Activated CD4-positive, alpha-beta memory T cell treated with anti-CD3 and anti-CD28 coated beads, Interleukin-2, amount 10 ng/mL, durations not matched to agents 7 days and 5 days (primary cell): ENCODE results near the gene GCK. TPM values are rescaled to one million over a fixed set of nuclear protein-coding genes. Genes with fewer than 3 reads are reported as not detected.

ENCODE experiments used
- CTCF ChIA-PET: fragments of 350-600 bp; sonication (Branson Sonifier 250); formaldehyde crosslinking; loops from one replicate; lab custom pipeline; 2021; ENCODE audit warnings: antibody characterized with exemption, inconsistent platforms; lab: Charles Lee
- POLR2A ChIA-PET: fragments of 350-600 bp; sonication (Branson Sonifier 250); formaldehyde crosslinking; loops from one replicate; lab custom pipeline; 2021; ENCODE audit warnings: antibody characterized with exemption; lab: Charles Lee
- DNase-seq: peaks from one replicate; pipeline ENCODE4 v3.0.0-alpha.2; 2020
- H3K27ac Mint-ChIP-seq: one replicate; pipeline ENCODE4 v1.8.0; 2021; ENCODE audit warnings: mild to moderate bottlenecking, mixed read lengths
- H3K27me3 Mint-ChIP-seq: one replicate; pipeline ENCODE4 v1.8.0; 2021; ENCODE audit warnings: mixed read lengths
- H3K36me3 Mint-ChIP-seq: one replicate; pipeline ENCODE4 v1.8.0; 2021; ENCODE audit warnings: low read depth, mixed read lengths
- H3K4me1 Mint-ChIP-seq: one replicate; pipeline ENCODE4 v1.8.0; 2021; ENCODE audit warnings: mixed read lengths
- H3K4me3 Mint-ChIP-seq: one replicate; pipeline ENCODE4 v1.8.0; 2021; ENCODE audit warnings: mild to moderate bottlenecking, mixed read lengths
- H3K9me3 Mint-ChIP-seq: one replicate; pipeline ENCODE4 v1.8.0; 2021; ENCODE audit warnings: mixed read lengths
- total RNA-seq, 2 experiments: library from RNA; stranded (reverse); gene quantifications; one replicate each; pipeline ENCODE4 v1.2.3, GENCODE V29; 2021

The GCK gene
- total RNA-seq, 2 experiments from 2014 or later = not detected

DNA sequence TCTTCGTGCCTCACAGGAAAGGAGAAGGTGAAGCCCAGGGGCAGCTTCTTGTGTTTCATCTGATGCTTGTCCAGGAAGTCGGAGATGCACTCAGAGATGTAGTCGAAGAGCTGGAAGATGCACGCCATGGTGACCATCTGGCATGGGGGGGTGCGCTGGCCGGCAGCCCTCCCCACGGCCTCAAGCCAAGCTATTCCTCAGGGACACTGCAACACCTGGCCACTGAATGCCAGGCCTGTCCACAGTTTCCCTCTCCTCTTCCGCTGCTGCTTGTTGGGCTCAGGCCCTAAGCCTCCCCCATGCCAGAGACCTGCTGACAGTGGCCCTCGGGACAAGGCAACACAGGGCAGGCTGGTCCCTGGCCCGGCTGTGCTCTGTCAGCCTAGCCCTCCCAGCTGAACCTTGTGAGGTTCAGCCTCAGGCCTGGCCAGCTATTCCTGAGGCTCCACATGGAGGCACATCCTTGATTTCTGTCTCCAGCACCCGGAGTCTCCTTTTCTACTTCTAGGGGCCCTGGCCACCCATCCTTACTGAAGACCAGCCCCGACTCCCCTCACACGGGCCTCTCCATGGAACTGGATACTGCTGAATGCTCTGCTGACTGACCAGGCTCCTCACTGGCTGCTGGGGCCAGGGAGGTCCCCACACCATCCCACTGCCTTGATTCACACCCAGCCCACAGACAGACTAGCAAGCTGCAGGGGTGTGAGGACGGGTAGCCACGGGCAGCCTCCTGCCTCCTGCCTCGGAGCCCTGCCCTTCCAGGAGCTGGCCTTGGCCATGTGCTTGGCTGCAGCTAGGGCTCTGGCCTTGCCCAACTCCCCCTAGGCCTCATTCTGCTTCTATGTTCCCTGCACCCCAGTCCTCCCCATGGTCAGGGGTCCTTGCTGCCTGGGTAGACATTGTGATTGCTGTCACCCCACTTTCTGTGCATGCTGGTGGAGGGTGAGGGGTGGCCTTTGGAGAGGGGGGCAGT is 38.0 kb downstream of the GCK start:
- Mint-ChIP-seq H3K9me3 (no peaks in the 10 kb centered on the region), H3K4me1 (peaks cover 2% of the 10 kb centered on the region), H3K36me3 (no peaks in the 10 kb centered on the region), H3K27me3 (no peaks in the 10 kb centered on the region), H3K27ac (no peak overlapping the region), H3K4me3 (no peak overlapping the region)
- CTCF ChIA-PET = no interaction called here
- no peak for DNase-seq
- POLR2A ChIA-PET = interaction anchor here (0.9 kb wide), 1 partner anchor 11 kb away, joined by 3 read pairs; no protein-coding TSS in a partner anchor

DNA sequence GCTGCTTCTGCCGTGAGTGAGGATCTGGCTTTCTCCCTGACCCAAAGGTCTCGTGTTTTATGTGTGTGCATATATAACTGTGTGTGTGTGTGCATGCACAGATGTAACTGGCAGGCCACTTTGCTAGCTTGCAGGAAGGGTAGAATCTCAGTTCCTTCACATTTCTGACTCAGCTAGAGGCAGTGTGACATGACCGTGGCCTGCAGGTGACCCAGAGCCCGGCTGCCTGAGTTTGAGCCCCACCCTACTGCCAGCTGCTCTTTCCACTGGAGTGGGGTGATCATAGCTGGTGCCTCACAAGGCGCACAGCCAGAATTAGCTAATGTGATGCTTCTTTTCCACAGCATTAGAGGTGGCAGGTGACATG is 38.8 kb downstream of the GCK start:
- H3K27ac Mint-ChIP-seq = no peak overlapping the region
- H3K4me3 Mint-ChIP-seq = no peak overlapping the region
- peaks cover under 1% of the 10 kb centered on the region for H3K27me3 Mint-ChIP-seq
- POLR2A ChIA-PET = interaction anchor here (0.9 kb wide), 1 partner anchor 10 kb away, joined by 3 read pairs; no protein-coding TSS in a partner anchor
- DNase-seq = no peak
- no peaks in the 10 kb centered on the region for H3K9me3 Mint-ChIP-seq
- no peaks in the 10 kb centered on the region for H3K36me3 Mint-ChIP-seq
- CTCF ChIA-PET = no interaction called here
- H3K4me1 Mint-ChIP-seq = peaks cover 5% of the 10 kb centered on the region

DNA sequence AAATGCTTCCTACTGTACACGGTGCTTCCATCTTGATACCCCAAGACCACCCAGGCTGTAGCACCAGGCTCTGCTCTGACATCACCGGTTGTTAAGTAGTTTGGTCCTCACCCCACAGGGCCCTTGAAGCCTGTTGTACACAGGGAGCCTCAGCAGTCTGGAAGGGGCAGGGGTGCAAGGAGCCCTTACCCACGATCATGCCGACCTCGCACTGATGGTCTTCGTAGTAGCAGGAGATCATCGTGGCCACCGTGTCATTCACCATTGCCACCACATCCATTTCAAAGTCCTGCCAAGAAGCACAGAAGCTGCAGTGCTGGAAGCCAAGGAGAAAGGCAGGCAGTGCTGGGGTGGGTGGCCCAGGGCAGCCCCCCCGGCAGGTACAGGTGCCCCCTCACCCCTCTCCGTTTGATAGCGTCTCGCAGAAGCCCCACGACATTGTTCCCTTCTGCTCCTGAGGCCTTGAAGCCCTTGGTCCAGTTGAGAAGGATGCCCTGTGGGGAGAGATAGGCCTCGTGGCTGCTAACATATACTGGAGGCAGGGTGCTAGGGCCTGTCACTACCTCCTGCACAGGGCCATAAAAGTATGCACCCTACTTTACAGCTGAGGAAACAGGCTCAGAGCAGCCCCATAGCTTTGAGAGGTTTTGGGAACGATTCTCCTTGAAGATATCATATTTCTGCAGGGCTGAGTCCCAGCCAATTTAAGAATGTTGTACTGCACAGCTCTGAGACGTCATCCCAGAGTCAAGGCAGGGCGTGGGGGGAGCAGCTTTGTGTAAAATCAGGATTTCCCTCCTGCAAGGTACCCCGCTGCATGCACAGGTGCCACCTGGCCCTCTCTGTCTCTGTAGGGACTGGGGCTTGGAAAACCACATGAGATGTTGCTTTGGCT is 39.4 kb downstream of the GCK start:
- H3K27me3 Mint-ChIP-seq = peaks cover 7% of the 10 kb centered on the region
- peaks cover 6% of the 10 kb centered on the region for H3K4me1 Mint-ChIP-seq
- CTCF ChIA-PET = no interaction called here

GRCh38 chr7:44148961-44149536 is 40.2 kb downstream of the GCK start:
- Mint-ChIP-seq H3K27me3 (peaks cover 10% of the 10 kb centered on the region), H3K4me1 (peaks cover 6% of the 10 kb centered on the region), H3K9me3 (no peaks in the 10 kb centered on the region), H3K4me3 (no peak overlapping the region), H3K36me3 (no peaks in the 10 kb centered on the region), H3K27ac (no peak overlapping the region)
- no peak for DNase-seq
- ChIA-PET POLR2A (no interaction called here), CTCF (no interaction called here)

More for the DNA sequence above, 39.4 kb downstream of the GCK start:
- Mint-ChIP-seq H3K36me3 (no peaks in the 10 kb centered on the region), H3K4me3 (no peak overlapping the region), H3K9me3 (no peaks in the 10 kb centered on the region), H3K27ac (no peak overlapping the region)
- POLR2A ChIA-PET = no interaction called here
- DNase-seq = no peak

GRCh38 chr7:44148166-44148565 is 41.1 kb downstream of the GCK start:
- H3K36me3 Mint-ChIP-seq = no peaks in the 10 kb centered on the region
- ChIA-PET POLR2A (no interaction called here), CTCF (no interaction called here)
- DNase-seq = no peak
- H3K4me1 Mint-ChIP-seq = peaks cover 6% of the 10 kb centered on the region
- peaks cover 17% of the 10 kb centered on the region for H3K27me3 Mint-ChIP-seq
- H3K27ac Mint-ChIP-seq = no peak overlapping the region
- H3K4me3 Mint-ChIP-seq = no peak overlapping the region
- H3K9me3 Mint-ChIP-seq = no peaks in the 10 kb centered on the region

DNA sequence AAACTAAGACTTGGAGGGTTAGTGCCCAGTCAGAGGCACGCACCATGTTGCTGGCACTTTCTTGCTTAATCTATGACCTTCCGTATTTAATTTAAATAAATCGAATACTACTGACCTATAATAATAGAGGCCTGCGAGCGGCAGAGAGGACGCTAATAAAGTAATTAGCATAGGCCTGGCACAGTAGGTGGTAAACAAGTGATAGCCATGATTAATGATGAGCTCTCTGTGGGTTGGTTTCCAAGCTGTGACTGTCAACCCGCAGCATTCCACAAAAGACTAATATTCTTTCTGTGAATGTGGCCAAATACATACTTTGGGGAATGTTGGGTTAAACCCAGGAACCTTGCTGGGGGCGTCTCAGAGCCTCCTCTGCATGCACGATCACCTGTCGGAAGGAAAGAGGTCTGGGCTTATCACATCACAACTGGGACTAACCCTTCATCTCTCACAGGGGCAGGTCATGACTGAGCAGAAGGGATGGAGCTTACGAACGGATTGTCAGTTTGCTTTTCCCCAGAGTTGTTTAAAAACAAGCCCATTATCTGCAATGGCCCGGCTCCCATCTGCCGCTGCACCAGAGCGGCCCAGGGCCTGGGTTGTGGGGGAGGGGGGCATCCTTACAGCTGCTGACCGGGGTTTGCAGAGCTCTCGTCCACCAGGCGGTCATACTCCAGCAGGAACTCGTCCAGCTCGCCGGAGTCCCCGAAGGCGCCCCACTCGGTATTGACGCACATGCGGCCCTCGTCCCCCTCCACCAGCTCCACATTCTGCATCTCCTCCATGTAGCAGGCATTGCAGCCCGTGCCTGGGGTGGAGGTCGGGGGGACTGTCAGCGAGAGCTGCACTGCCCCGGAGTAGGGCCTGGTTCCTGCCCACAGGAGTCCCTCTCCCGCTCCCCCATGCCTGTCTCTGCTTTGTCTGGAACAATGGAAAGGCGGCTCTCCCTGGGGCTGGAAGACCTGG is 41.9 kb downstream of the GCK start:
- Mint-ChIP-seq H3K4me1 (peaks cover 6% of the 10 kb centered on the region), H3K27ac (no peak overlapping the region), H3K27me3 (peaks cover 17% of the 10 kb centered on the region), H3K36me3 (no peaks in the 10 kb centered on the region), H3K9me3 (no peaks in the 10 kb centered on the region), H3K4me3 (no peak overlapping the region)
- DNase-seq = no peak
- ChIA-PET POLR2A (interaction anchor here (1.1 to 1.5 kb wide), 2 partner anchors 13 to 16 kb away, joined by 3 to 4 read pairs; no protein-coding TSS in a partner anchor), CTCF (interaction anchor here (0.6 kb wide), 1 partner anchor 373 kb away, joined by 3 read pairs; no protein-coding TSS in a partner anchor)

- no peak overlapping the region for H3K27ac Mint-ChIP-seq
Observed at GRCh38 chr7:44145969-44146911, 43.0 kb downstream of the GCK start.

GRCh38 chr7:44145479-44145968 is 43.7 kb downstream of the GCK start:
- Mint-ChIP-seq H3K4me3 (peak overlapping the region; percentile 39), H3K27me3 (peaks cover 17% of the 10 kb centered on the region), H3K36me3 (no peaks in the 10 kb centered on the region), H3K27ac (no peak overlapping the region), H3K4me1 (peaks cover 6% of the 10 kb centered on the region), H3K9me3 (no peaks in the 10 kb centered on the region)
- ChIA-PET POLR2A (no interaction called here), CTCF (no interaction called here)
- peak; percentile 38 for DNase-seq

More at GRCh38 chr7:44145969-44146911, 43.0 kb downstream of the GCK start:
- Mint-ChIP-seq H3K9me3 (no peaks in the 10 kb centered on the region), H3K4me3 (peak overlapping the region; percentile 39), H3K36me3 (no peaks in the 10 kb centered on the region), H3K27me3 (peaks cover 17% of the 10 kb centered on the region), H3K4me1 (peaks cover 6% of the 10 kb centered on the region)
- CTCF ChIA-PET = interaction anchor here (0.6 kb wide), 1 partner anchor 374 kb away, joined by 3 read pairs; no protein-coding TSS in a partner anchor
- peak; percentile 69 for DNase-seq
- POLR2A ChIA-PET = interaction anchor here (1.1 to 1.5 kb wide), 2 partner anchors 14 to 15 kb away, joined by 3 to 4 read pairs; no protein-coding TSS in a partner anchor

- no peak overlapping the region for H3K27ac Mint-ChIP-seq
- CTCF ChIA-PET = no interaction called here
- H3K36me3 Mint-ChIP-seq = no peaks in the 10 kb centered on the region
- no peak for DNase-seq
- H3K27me3 Mint-ChIP-seq = peaks cover 17% of the 10 kb centered on the region
- POLR2A ChIA-PET = interaction anchor here (0.9 kb wide), 1 partner anchor 22 kb away, joined by 3 read pairs; the partner anchor contains the start of gene POLD2
- peaks cover 6% of the 10 kb centered on the region for H3K4me1 Mint-ChIP-seq
- H3K9me3 Mint-ChIP-seq = no peaks in the 10 kb centered on the region
- no peak overlapping the region for H3K4me3 Mint-ChIP-seq
Observed at GRCh38 chr7:44144968-44145478, 44.2 kb downstream of the GCK start.

- no peak overlapping the region for H3K27ac Mint-ChIP-seq
- DNase-seq = no peak
- ChIA-PET CTCF (no interaction called here), POLR2A (interaction anchor here (0.9 kb wide), 1 partner anchor 21 kb away, joined by 3 read pairs; the partner anchor contains the start of gene POLD2)
- H3K27me3 Mint-ChIP-seq = peaks cover 17% of the 10 kb centered on the region
- no peaks in the 10 kb centered on the region for H3K36me3 Mint-ChIP-seq
- H3K9me3 Mint-ChIP-seq = no peaks in the 10 kb centered on the region
- H3K4me1 Mint-ChIP-seq = peaks cover 6% of the 10 kb centered on the region
- H3K4me3 Mint-ChIP-seq = no peak overlapping the region
Observed at GRCh38 chr7:44144426-44144967, 44.7 kb downstream of the GCK start.
